Measurements from ENCODE around the gene NUP62CL. TPM values are rescaled to one million over a fixed set of nuclear protein-coding genes. Genes with fewer than 3 reads are reported as not detected.

NUP62CL gene, protein sequence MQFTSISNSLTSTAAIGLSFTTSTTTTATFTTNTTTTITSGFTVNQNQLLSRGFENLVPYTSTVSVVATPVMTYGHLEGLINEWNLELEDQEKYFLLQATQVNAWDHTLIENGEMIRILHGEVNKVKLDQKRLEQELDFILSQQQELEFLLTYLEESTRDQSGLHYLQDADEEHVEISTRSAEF
- total RNA-seq (2022; extraction: Qiagen RNA extraction; ENCODE audit: low read depth), result 13.4 to 20.1 TPM (median 16.1 TPM) in 5 replicates

DNA sequence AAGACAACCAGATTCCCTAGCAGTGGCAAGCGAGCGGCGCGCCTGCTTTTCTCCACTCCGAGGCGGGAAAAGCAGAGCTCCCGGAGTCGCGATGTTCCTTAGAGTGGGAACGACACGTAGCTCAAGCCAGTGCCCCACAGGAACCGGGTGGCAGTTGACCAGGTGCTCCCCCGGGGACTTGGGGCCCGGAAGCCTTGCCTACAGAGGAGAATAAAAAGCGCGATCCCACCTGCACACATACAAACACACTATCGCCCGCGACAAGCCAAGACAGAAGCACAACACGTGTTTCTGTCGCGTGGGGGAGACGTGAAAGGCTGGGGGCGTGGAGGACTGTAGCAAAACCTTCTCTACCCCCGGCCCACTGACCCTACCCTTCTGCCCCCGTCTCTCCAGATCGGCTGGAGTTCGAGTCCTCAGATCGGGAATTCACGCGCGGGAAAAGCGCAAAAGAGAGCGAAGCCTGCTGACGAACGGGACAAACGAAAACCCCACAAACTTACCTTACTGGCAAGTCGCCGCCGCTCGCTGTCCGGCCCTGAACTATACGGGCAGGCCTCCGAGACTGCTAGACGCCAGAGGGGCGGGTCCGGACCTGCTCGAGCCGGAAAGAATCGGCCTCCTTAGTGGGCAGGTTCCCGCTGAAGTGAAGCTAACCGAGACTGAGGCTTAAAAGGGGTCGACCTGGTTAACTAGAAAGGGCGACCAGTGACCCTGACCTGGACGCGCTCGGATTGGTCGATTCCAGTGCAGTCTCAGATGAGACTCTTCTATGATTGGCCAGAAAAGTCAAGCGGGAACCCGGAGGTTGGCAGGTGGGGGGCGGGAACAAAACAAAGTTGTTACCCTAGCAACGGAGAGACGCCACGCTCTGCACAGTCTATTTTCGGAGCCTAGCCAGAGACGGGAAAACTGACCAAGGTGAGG, at the start of gene NUP62CL, which contains the start of gene DNAAF6:
Gene NUP62CL, minus strand, starts transcription at position 664 of the 927 bp plus-strand sequence. CDS start 31,287 bp downstream, outside the sequence.
Gene DNAAF6, plus strand, starts transcription at position 842 of the 927 bp plus-strand sequence. CDS start 6,265 bp downstream, outside the sequence.

DNA sequence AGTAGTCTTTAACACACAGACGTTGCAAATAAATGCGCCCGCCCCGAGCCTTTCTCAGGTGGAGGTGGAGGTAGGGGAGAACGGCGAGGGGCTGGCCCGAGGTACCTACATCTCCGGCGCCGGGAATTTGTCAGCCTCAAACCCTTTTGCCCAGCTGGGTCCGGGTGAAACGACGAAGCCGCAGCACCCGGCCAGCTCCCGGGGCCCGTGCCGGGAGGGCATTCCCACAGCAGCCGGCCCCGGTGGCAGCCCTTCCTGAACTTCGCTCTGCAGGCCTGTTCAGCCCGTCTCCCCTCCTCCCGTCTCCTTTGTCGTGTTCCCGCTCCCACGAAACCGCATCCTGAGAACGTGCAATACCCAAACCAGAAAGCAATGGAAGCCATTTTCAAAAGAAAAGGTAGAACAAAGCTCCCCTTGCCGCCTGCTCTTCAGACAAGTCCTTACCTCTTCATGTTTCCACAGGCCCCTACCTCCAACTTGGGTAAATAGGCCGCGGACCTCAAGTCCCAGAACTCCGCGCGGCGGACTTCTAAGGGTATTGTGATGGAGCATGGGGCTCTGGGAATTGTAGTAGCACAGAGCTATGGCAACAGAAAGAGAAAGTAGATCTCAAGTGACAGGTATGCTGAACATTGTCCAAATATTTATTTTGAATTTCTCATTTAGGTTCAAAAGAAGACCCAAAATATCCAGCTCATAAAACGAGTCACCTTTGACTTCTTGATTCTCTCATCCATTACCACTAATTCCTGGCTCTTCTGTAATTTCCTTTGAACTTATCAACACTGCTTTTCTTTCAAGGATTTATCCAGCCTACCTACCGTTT, 87.7 kb downstream of the NUP62CL start, which contains the start of gene RBM41:
Gene RBM41, minus strand, starts transcription at position 501 of the 826 bp plus-strand sequence. Its CDS starts 49 bp downstream, at position 452.

Other genes with a start within 250 kb of the NUP62CL start
- 32.8 to 54.1 TPM (median 37.2 TPM) in 5 replicates for gene MORC4, start 206.2 kb downstream of the NUP62CL start, total RNA-seq (2022; extraction: Qiagen RNA extraction; ENCODE audit: low read depth)
- 9.0 to 13.7 TPM (median 10.9 TPM) in 5 replicates for gene RBM41, start 87.6 kb downstream of the NUP62CL start, total RNA-seq (2022; extraction: Qiagen RNA extraction; ENCODE audit: low read depth)
- gene DNAAF6, start 178 bp upstream of the NUP62CL start, total RNA-seq (2022; extraction: Qiagen RNA extraction; ENCODE audit: low read depth), result not detected in 5 replicates
- 0.09 to 0.17 TPM (median 0.13 TPM) in 5 replicates for gene FRMPD3, start 243.2 kb upstream of the NUP62CL start, total RNA-seq (2022; extraction: Qiagen RNA extraction; ENCODE audit: low read depth)